Smooth muscle cell (in vitro differentiated cells): ENCODE data around the gene MPHOSPH6. TPM values are rescaled to one million over a fixed set of nuclear protein-coding genes. Genes with fewer than 3 reads are reported as not detected.

Source experiments
- DNase-seq: peaks from one replicate; lab custom pipeline; 2025; ENCODE audit not compliant: unreplicated experiment; lab: John Stamatoyannopoulos, UW
- H2AFZ ChIP-seq: fragments of 200-600 bp; sonication (generic); 2 replicates; pipeline ENCODE4 v1.6.0; 2016; ENCODE audit warnings: antibody characterized with exemption, low read depth, mild to moderate bottlenecking
- H3F3A ChIP-seq: fragments of 200-600 bp; sonication (generic); 2 replicates; pipeline ENCODE4 v1.6.0; 2017; ENCODE audit warnings: antibody characterized with exemption, low read depth
- H3K27ac ChIP-seq: fragments of 200-600 bp; sonication (generic); 2 replicates; pipeline ENCODE4 v1.5.1; 2016; ENCODE audit warnings: low read depth, mild to moderate bottlenecking
- H3K27me3 ChIP-seq: fragments of 200-600 bp; sonication (generic); 2 replicates; pipeline ENCODE4 v1.6.1; 2016; ENCODE audit warnings: low read depth, mild to moderate bottlenecking
- H3K36me3 ChIP-seq: fragments of 200-600 bp; sonication (generic); 2 replicates; pipeline ENCODE4 v1.5.1; 2016; ENCODE audit warnings: low read depth
- H3K4me1 ChIP-seq: fragments of 200-600 bp; sonication (generic); 2 replicates; pipeline ENCODE4 v1.5.1; 2016; ENCODE audit warnings: low read depth
- H3K4me2 ChIP-seq: fragments of 200-600 bp; sonication (generic); 2 replicates; pipeline ENCODE4 v1.6.0; 2016; ENCODE audit warnings: mild to moderate bottlenecking
- H3K4me3 ChIP-seq: fragments of 200-600 bp; sonication (generic); 2 replicates; pipeline ENCODE4 v1.5.1; 2016; ENCODE audit warnings: mild to moderate bottlenecking
- H3K79me2 ChIP-seq: fragments of 200-600 bp; sonication (generic); 2 replicates; pipeline ENCODE4 v1.6.0; 2016; ENCODE audit warnings: low read depth, mild to moderate bottlenecking
- H3K9ac ChIP-seq: fragments of 200-600 bp; sonication (generic); 2 replicates; pipeline ENCODE4 v1.6.0; 2016; ENCODE audit warnings: low read depth
- H3K9me3 ChIP-seq: fragments of 200-600 bp; sonication (generic); replicated peaks from 2 replicates; pipeline ENCODE4 v1.5.1; 2016; ENCODE audit warnings: low read depth
- H4K20me1 ChIP-seq: fragments of 200-600 bp; sonication (generic); 2 replicates; pipeline ENCODE4 v1.6.0; 2016; ENCODE audit warnings: low read depth
- CTCF ChIP-seq: fragments of 200-600 bp; sonication (generic); IDR thresholded peaks from 2 replicates; pipeline ENCODE4 v1.5.1; 2017; ENCODE audit warnings: borderline replicate concordance, mild to moderate bottlenecking, antibody characterized with exemption; ENCODE audit not compliant: insufficient read depth, poor library complexity, severe bottlenecking
- WGBS: methylation state at CpG from one replicate; pipeline ENCODE4 v1.1.7; 2016; ENCODE audit warnings: low lambda C conversion rate; 5-methylcytosine and 5-hydroxymethylcytosine counted together
- polyA plus RNA-seq: library from polyadenylated mRNA; unstranded; fragments of >200 nt; fragmentation: Nextera tagmentation; extraction: Ambion mirVana; gene quantifications from 2 replicates; pipeline ENCODE4 v1.2.1, GENCODE V29; 2016
- small RNA-seq: library from RNA; depleted of rRNA; stranded (forward); fragments of <200 nt; gene quantifications from one replicate; pipeline ENCODE3, GENCODE V24; 2014
- total RNA-seq: library from RNA; depleted of rRNA; stranded (reverse); fragments of >200 nt; gene quantifications from 2 replicates; pipeline ENCODE4 v1.2.3, GENCODE V29; 2014

MPHOSPH6 gene
- total and polyA plus RNA-seq, 2 experiments from 2014 or later = 55.4 to 65.5 TPM

GRCh38 chr16:82108774-82109173 lies 61.2 kb downstream of the MPHOSPH6 start:
- Histone ChIP-seq H3K79me2 (no peaks in the 10 kb centered on the region), H3K4me2 (no peak overlapping the region), H3K4me3 (no peak overlapping the region), H3K36me3 (no peaks in the 10 kb centered on the region), H4K20me1 (no peaks in the 10 kb centered on the region), H3K27me3 (peaks cover 5% of the 10 kb centered on the region), H3K4me1 (no peaks in the 10 kb centered on the region), H2AFZ (no peak overlapping the region), H3F3A (no peaks in the 10 kb centered on the region), H3K9me3 (no peaks in the 10 kb centered on the region), H3K9ac (no peak overlapping the region), H3K27ac (no peak overlapping the region)
- no peak for TF ChIP-seq CTCF
- no peak for DNase-seq
- 45% methylated on average over 6 of the region's 6 CpGs for WGBS

- peaks cover 7% of the 10 kb centered on the region for H3K27me3 ChIP-seq
- H2AFZ ChIP-seq = no peak overlapping the region
- TF ChIP-seq CTCF = no peak
- 91% methylated on average over 2 of the region's 2 CpGs for WGBS
- H3K9ac ChIP-seq = no peak overlapping the region
- DNase-seq = no peak
- no peaks in the 10 kb centered on the region for H3K36me3 ChIP-seq
- H3K27ac ChIP-seq = no peak overlapping the region
- H3K4me3 ChIP-seq = no peak overlapping the region
- no peak overlapping the region for H3K4me2 ChIP-seq
- H3F3A ChIP-seq = no peaks in the 10 kb centered on the region
- H3K79me2 ChIP-seq = no peaks in the 10 kb centered on the region
- H3K4me1 ChIP-seq = no peaks in the 10 kb centered on the region
- H4K20me1 ChIP-seq = no peaks in the 10 kb centered on the region
- H3K9me3 ChIP-seq = no peaks in the 10 kb centered on the region
These were observed 61.9 kb downstream of the MPHOSPH6 start for GRCh38 chr16:82108100-82108499.

GRCh38 chr16:82105107-82105506 lies 64.9 kb downstream of the MPHOSPH6 start:
- 95% methylated on average over 8 of the region's 8 CpGs for WGBS
- Histone ChIP-seq H4K20me1 (no peaks in the 10 kb centered on the region), H3K4me2 (no peak overlapping the region), H3K27ac (no peak overlapping the region), H3K4me3 (no peak overlapping the region), H3K9me3 (no peaks in the 10 kb centered on the region), H3K4me1 (no peaks in the 10 kb centered on the region), H3K27me3 (peaks cover 7% of the 10 kb centered on the region), H3F3A (no peaks in the 10 kb centered on the region), H3K9ac (no peak overlapping the region), H3K36me3 (no peaks in the 10 kb centered on the region), H3K79me2 (no peaks in the 10 kb centered on the region), H2AFZ (no peak overlapping the region)
- no peak for TF ChIP-seq CTCF
- no peak for DNase-seq

Small RNA genes lying within 50 kb of the gene (small RNA-seq; reads per million reads assigned to genes)
- gene RN7SKP190 = not detected

Other genes starting within 250 kb of the MPHOSPH6 start
- gene SDR42E1, start 158.8 kb downstream of the MPHOSPH6 start, total RNA-seq = not detected in 2 replicates
- gene SDR42E1, start 158.8 kb downstream of the MPHOSPH6 start, polyA plus RNA-seq = not detected in 2 replicates
- gene HSD17B2, start 135.0 kb downstream of the MPHOSPH6 start, total RNA-seq = 20.5 and 21.8 TPM in 2 replicates
- 21.9 and 33.9 TPM in 2 replicates for gene HSD17B2, start 135.0 kb downstream of the MPHOSPH6 start, polyA plus RNA-seq